Activated CD4-positive, alpha-beta memory T cell treated with anti-CD3 and anti-CD28 coated beads, Interleukin-2, amount 10 ng/mL, durations not matched to agents 7 days and 5 days (primary cell): ENCODE measurements around the gene AHI1. TPM values are rescaled to one million over a fixed set of nuclear protein-coding genes. Genes with fewer than 3 reads are reported as not detected.

Experiments
- CTCF ChIA-PET: fragments of 350-600 bp; sonication (Branson Sonifier 250); formaldehyde crosslinking; loops from one replicate; lab custom pipeline; 2021; ENCODE audit warnings: antibody characterized with exemption, inconsistent platforms; lab: Charles Lee
- POLR2A ChIA-PET: fragments of 350-600 bp; sonication (Branson Sonifier 250); formaldehyde crosslinking; loops from one replicate; lab custom pipeline; 2021; ENCODE audit warnings: antibody characterized with exemption; lab: Charles Lee
- DNase-seq: peaks from one replicate; pipeline ENCODE4 v3.0.0-alpha.2; 2020
- H3K27ac Mint-ChIP-seq: one replicate; pipeline ENCODE4 v1.8.0; 2021; ENCODE audit warnings: mild to moderate bottlenecking, mixed read lengths
- H3K27me3 Mint-ChIP-seq: one replicate; pipeline ENCODE4 v1.8.0; 2021; ENCODE audit warnings: mixed read lengths
- H3K36me3 Mint-ChIP-seq: one replicate; pipeline ENCODE4 v1.8.0; 2021; ENCODE audit warnings: low read depth, mixed read lengths
- H3K4me1 Mint-ChIP-seq: one replicate; pipeline ENCODE4 v1.8.0; 2021; ENCODE audit warnings: mixed read lengths
- H3K4me3 Mint-ChIP-seq: one replicate; pipeline ENCODE4 v1.8.0; 2021; ENCODE audit warnings: mild to moderate bottlenecking, mixed read lengths
- H3K9me3 Mint-ChIP-seq: one replicate; pipeline ENCODE4 v1.8.0; 2021; ENCODE audit warnings: mixed read lengths
- total RNA-seq, 2 experiments: library from RNA; stranded (reverse); gene quantifications; one replicate each; pipeline ENCODE4 v1.2.3, GENCODE V29; 2021

The AHI1 gene
- 10 to 100 TPM; 18.5 to 21.5 TPM for total RNA-seq

DNA sequence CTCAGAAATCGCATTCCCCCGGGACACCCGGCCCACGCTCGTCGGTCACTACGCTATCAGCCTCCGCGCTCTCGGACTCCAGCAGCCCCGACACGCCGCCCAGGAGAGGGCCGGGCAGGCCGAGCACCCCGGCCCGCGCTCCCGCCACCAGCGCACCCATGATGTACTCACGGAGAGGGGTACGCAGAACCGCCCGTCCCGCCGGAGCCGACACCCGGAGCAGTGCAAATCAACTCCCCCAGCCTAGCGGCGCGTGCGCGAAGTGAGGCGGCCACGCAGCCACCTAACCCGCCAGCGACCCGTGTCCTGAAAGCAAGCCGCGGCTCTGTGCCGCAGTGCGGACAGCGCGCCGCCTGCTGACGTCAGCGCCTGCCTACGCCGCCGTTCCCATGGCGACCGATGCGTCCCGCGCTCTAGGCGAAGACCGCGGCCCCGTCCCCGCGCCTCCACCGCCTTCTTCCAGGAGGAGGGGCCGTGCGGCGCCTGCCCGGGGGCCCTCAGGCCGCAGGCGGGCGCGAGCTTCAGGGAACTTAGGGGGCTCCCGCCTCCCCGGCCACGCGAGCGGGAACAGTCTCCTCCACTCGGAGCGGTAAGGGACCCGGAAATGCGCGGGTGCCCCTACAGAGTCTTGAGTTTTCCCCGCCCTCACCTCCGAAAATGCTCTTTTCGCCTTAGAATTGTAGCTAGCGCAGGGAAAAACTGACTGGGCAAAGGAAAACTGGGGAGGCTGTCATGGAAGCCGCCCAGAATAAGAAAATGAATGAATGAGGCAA is at the start of gene AHI1:
AHI1 (minus strand) TSS at position 329 of the 773 bp plus-strand sequence. CDS start 5,503 bp downstream, outside the sequence.
- no peaks in the 10 kb centered on the region for H3K9me3 Mint-ChIP-seq
- H3K36me3 Mint-ChIP-seq, result peaks cover 14% of the 10 kb centered on the region
- CTCF ChIA-PET, result interaction anchor here (1.2 to 2.5 kb wide), 4 partner anchors 9 to 729 kb away, joined by 5 to 13 read pairs (median 6); no protein-coding TSS in a partner anchor
- peaks cover 3% of the 10 kb centered on the region for H3K27me3 Mint-ChIP-seq
- POLR2A ChIA-PET, result interaction anchor here (1.0 to 2.5 kb wide), 8 partner anchors 22 to 791 kb away, joined by 3 to 49 read pairs (median 5); partner anchors contain the start of genes BCLAF1, HBS1L and MTFR2
- peaks cover 16% of the 10 kb centered on the region for H3K4me1 Mint-ChIP-seq
- no peak within 1 kb of the TSS for H3K4me3 Mint-ChIP-seq
- DNase-seq, result peak; percentile 88
- H3K27ac Mint-ChIP-seq, result no peak within 1 kb of the TSS

DNA sequence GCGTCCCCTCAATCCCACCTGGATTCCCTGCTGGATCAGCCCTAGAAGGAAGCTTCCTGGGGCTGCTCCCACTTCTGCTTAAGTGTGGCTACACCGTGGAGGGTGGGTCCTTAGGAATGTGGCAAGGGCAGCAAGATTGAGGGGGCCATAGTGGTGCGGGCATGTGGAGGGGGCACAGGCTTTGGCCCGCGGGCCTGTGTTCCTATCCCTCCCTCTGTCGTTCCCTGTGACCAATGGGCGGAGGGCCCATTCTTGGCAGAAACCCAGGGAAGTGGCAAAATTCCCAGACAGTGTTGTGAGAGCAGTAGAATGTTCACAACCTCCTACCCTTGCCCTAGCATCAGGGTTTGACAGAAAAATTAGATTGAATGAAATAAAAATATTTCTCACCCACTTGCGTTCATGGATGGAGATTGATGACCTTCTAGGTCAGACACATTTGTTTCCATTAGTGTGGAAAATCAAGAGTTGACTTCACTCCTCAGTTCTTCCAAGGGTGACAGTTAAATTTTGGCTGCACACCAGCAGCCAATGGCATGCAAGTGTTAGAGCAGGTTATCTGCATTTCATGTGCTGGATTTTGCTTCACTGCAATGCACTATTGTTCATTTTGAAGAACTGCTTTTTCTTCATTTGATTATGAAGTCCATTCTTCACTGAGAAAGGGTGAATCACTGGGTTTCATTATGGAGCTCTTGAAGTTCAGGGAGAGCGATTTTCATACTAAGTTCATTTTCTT is 49.3 kb upstream of the AHI1 start:
- CTCF ChIA-PET, result interaction anchor here (1.4 kb wide), 1 partner anchor 11 kb away, joined by 5 read pairs; no protein-coding TSS in a partner anchor
- Mint-ChIP-seq H3K27ac (no peak overlapping the region), H3K27me3 (peaks cover 53% of the 10 kb centered on the region), H3K36me3 (peaks cover 10% of the 10 kb centered on the region), H3K9me3 (peaks cover 4% of the 10 kb centered on the region), H3K4me3 (no peak overlapping the region), H3K4me1 (no peaks in the 10 kb centered on the region)
- POLR2A ChIA-PET, result no interaction called here
- DNase-seq, result no peak

DNA sequence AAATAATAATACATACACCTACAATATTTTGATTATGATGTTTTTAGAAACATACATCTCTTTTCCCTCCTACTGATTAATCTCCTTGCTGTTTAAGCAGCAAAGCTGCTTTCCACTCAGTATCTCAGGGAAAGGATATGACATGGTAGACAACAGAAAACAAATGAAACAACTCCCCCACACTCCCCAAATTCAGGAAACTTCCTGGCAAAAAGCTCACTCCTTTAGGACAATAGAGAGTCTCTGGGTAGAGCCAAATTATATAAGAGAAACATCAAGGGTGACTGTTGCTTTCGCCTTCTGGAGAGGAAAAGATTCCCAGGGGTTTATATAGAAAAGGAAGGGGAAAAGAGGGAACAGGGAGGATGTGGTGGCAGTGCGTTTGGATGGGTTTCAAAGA is 48.7 kb upstream of the AHI1 start:
- no peak for DNase-seq
- POLR2A ChIA-PET, result no interaction called here
- no peaks in the 10 kb centered on the region for H3K4me1 Mint-ChIP-seq
- peaks cover 56% of the 10 kb centered on the region for H3K27me3 Mint-ChIP-seq
- H3K4me3 Mint-ChIP-seq, result no peak overlapping the region
- peaks cover 7% of the 10 kb centered on the region for H3K9me3 Mint-ChIP-seq
- peaks cover 15% of the 10 kb centered on the region for H3K36me3 Mint-ChIP-seq
- H3K27ac Mint-ChIP-seq, result no peak overlapping the region
- CTCF ChIA-PET, result no interaction called here

DNA sequence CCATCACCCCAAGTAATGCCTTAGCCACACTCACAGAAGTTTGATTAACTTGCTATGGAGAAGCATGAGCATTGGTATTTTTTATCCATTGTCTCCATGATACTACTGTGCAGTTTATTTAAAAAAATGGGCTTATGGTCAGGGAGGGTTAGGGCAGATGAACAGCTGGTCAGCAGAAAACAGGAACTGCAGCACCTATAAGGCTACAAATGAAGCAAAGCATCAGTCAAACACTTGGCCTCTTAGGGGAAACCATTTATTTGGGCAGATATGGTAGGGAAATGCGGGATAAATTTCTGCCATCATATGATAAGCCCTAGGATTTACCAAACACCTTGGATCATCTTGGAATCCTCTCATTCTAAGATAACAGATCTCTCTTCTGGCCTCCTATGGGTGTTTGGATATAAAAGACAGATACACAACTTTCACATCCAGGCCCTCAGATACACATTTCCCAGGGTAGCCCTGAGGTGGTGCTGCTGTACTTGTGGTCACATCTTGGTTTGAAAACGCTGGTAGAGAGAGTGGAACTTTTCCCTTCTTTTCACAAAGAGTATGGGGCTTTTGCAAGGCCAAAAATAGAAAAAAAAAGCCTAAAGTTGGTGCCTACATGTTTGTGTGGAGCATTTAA is 42.8 kb upstream of the AHI1 start:
- Mint-ChIP-seq H3K27ac (no peak overlapping the region), H3K36me3 (peaks cover 32% of the 10 kb centered on the region), H3K27me3 (peaks cover 24% of the 10 kb centered on the region), H3K4me3 (no peak overlapping the region), H3K9me3 (peaks cover 7% of the 10 kb centered on the region), H3K4me1 (peaks cover 46% of the 10 kb centered on the region)
- CTCF ChIA-PET, result no interaction called here
- POLR2A ChIA-PET, result no interaction called here
- DNase-seq, result peak; percentile 18

DNA sequence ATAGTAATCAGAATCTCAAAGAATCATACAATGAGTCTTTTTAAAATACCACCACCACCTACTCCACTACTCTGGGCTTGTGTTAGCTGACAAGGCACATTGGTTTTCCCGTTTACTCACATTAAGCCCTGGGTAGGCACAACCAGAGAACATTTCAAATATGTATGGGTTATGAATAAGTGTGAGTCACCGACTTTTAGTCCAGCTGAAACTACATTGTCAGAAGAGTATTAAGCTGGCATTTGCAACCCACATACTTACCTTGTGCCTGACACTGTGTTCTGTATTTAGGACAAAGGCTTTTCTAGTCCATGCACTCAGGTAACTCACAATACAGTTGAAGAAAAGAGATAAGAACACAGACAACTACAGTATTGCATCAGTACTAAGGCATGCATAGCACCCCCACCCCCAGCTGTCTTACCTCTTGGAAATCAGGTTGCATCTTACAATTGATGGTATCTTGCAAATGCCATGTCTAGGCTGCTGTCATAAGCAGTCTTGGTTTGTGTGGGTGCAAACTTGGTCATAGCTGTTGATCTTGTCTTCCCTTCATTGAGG is 40.3 kb upstream of the AHI1 start:
- H3K4me3 Mint-ChIP-seq, result peak overlapping the region; percentile 23
- H3K27ac Mint-ChIP-seq, result peak overlapping the region; percentile 76
- H3K27me3 Mint-ChIP-seq, result peaks cover 15% of the 10 kb centered on the region
- ChIA-PET CTCF (interaction anchor here (0.6 to 5.3 kb wide), 7 partner anchors 30 to 689 kb away, joined by 3 to 67 read pairs (median 4); no protein-coding TSS in a partner anchor), POLR2A (interaction anchor here (1.0 to 1.9 kb wide), 7 partner anchors 18 to 752 kb away, joined by 3 to 10 read pairs (median 6); partner anchors contain the start of gene BCLAF1)
- peaks cover 3% of the 10 kb centered on the region for H3K9me3 Mint-ChIP-seq
- peaks cover 29% of the 10 kb centered on the region for H3K36me3 Mint-ChIP-seq
- H3K4me1 Mint-ChIP-seq, result peaks cover 49% of the 10 kb centered on the region
- DNase-seq, result peak; percentile 72

DNA sequence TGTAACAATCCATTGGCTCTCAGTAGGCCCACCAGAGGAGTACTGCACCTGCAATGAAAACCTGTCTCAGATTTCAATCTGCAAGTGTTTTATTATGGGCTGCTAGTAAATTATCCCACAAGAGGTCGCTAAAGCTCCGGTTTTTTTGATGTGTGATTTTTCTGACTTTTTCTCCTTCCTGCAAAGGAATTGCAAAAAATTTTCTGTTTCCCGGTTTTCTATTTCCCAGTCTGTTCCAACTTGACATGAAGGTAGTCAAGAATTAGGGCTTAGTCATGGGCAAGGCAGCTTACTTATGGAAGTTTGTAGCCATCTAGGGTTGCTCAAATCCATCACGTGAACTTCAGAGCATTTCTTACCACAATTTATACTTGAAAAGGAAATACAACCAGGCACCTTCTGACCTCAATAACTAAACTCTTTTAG is 38.5 kb upstream of the AHI1 start:
- DNase-seq, result no peak
- peaks cover 49% of the 10 kb centered on the region for H3K4me1 Mint-ChIP-seq
- peaks cover 17% of the 10 kb centered on the region for H3K36me3 Mint-ChIP-seq
- ChIA-PET POLR2A (no interaction called here), CTCF (interaction anchor here (0.9 to 5.3 kb wide), 27 partner anchors 9 to 691 kb away, joined by 3 to 67 read pairs (median 5); partner anchors contain the start of gene AHI1)
- H3K27ac Mint-ChIP-seq, result peak overlapping the region; percentile 67
- H3K4me3 Mint-ChIP-seq, result no peak overlapping the region
- H3K27me3 Mint-ChIP-seq, result no peaks in the 10 kb centered on the region
- H3K9me3 Mint-ChIP-seq, result no peaks in the 10 kb centered on the region

DNA sequence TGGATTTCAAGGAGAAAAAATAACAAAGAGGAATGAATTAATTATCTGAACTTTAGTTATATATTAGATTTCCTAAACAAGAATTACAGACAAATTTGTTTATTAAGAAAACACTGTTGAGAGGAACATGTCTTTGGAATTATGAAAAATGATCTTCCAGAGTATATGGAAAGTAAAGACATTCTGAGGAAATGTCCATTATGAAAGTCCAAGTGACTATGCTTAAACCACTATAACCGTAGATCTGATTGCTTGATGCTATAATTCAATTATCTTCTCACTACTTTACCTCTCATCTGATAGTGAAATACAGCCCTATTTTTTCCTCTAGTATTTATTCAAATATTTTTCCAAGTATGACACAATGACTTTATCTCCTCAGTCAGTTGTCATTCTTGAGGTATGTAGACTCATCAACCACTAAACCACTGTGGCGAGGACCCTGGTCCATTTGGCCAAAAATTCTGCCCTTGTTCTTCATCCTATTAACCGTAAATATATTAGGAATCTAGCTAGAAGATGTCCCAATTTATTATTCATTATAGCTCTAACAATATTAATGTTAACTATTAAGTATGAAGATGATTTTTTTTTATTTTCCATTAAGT is 37.3 kb upstream of the AHI1 start:
- Mint-ChIP-seq H3K27ac (no peak overlapping the region), H3K4me3 (no peak overlapping the region), H3K9me3 (no peaks in the 10 kb centered on the region), H3K27me3 (no peaks in the 10 kb centered on the region), H3K4me1 (peaks cover 39% of the 10 kb centered on the region), H3K36me3 (peaks cover 7% of the 10 kb centered on the region)
- no peak for DNase-seq
- ChIA-PET CTCF (interaction anchor here (0.7 to 5.3 kb wide), 19 partner anchors 12 to 692 kb away, joined by 3 to 67 read pairs (median 6); partner anchors contain the start of gene AHI1), POLR2A (no interaction called here)

DNA sequence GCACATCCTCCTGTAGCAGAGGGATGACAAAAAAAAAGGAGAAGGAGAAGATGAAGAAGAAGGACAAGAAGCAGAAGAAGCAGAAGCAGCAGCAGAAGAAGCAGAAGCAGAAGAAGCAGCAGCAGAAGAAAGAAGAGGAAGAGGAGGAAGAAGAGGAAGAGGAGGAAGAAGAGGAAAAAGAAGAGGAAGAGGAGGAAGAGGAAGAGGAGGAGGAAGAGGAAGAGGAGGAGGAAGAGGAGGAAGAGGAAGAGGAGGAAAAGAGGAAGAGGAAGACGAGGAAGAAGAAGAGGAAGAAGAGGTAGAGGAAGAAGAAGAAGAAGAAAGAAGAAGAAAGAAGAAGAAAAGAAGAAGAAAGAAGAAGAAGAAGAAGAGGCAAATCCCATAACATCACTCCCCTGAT is 35.0 kb upstream of the AHI1 start:
- POLR2A ChIA-PET, result no interaction called here
- CTCF ChIA-PET, result interaction anchor here (4.3 kb wide), 1 partner anchor 694 kb away, joined by 43 read pairs; no protein-coding TSS in a partner anchor
- no peaks in the 10 kb centered on the region for H3K27me3 Mint-ChIP-seq
- H3K36me3 Mint-ChIP-seq, result no peaks in the 10 kb centered on the region
- H3K9me3 Mint-ChIP-seq, result no peaks in the 10 kb centered on the region
- DNase-seq, result no peak
- H3K4me1 Mint-ChIP-seq, result peaks cover 21% of the 10 kb centered on the region
- H3K4me3 Mint-ChIP-seq, result no peak overlapping the region
- no peak overlapping the region for H3K27ac Mint-ChIP-seq

DNA sequence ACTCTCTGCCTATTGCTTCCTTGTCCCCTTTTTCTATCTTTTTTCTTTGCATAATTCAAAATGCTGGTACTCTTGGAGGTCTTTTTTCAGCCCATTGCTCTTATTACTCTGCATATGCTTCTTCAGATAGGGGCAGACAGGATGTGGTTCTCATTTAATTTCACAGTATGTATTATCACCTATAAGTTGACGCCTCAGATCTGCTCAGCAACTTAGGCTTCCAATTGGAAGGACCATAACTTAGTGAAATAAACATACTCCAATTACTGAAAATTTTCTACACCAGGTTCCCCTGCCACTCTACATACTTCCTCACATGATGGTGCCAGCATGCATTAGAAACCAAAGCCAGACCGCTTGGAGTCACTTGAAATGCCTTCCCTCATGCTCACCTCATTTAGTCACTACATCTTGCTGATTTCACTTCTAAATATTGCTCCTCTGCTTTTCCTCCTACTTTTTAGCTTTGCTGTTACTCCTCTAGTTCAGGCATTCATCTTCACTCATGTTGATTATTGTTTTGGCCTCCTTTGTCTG is 34.5 kb upstream of the AHI1 start:
- Mint-ChIP-seq H3K36me3 (no peaks in the 10 kb centered on the region), H3K4me3 (no peak overlapping the region), H3K9me3 (no peaks in the 10 kb centered on the region), H3K4me1 (peaks cover 16% of the 10 kb centered on the region), H3K27ac (no peak overlapping the region), H3K27me3 (no peaks in the 10 kb centered on the region)
- POLR2A ChIA-PET, result no interaction called here
- CTCF ChIA-PET, result interaction anchor here (1.6 kb wide), 1 partner anchor 378 kb away, joined by 4 read pairs; no protein-coding TSS in a partner anchor
- no peak for DNase-seq

DNA sequence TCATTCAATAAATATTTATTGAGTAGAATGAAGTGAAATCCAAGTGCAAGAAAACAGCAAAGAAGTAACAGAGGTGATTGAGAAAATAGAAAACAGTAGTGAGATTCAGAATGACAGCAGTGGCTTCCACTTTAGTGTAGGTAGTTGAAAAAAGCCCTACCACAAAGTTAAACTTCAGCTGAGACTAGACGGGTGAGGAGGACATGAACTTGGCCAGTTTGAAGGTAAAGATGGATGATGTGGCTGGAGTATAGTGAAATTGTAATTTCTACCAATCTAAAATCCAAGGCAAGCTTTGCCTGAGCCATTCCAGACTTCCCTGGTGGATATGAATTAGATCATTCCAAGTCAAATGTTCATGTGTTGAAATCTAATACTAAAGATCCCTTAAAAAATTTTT is 32.6 kb upstream of the AHI1 start:
- Mint-ChIP-seq H3K27ac (no peak overlapping the region), H3K27me3 (no peaks in the 10 kb centered on the region), H3K4me1 (peaks cover 4% of the 10 kb centered on the region), H3K4me3 (no peak overlapping the region), H3K36me3 (no peaks in the 10 kb centered on the region), H3K9me3 (no peaks in the 10 kb centered on the region)
- DNase-seq, result no peak
- CTCF ChIA-PET, result interaction anchor here (1.4 kb wide), 1 partner anchor 382 kb away, joined by 3 read pairs; no protein-coding TSS in a partner anchor
- POLR2A ChIA-PET, result no interaction called here

DNA sequence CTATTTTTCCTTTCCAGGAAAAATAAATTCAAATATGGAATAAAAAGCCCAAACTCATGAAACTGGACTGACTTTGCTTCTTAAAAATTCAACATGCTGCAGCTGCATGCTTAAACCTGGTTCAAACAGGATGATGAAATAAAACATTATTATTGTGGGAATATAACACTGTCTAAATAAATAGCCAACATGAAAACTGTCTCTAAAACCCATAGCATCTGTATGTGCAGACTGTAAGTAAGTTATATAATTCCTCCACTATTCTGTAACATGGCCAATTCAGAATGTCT is 30.4 kb upstream of the AHI1 start:
- H3K4me1 Mint-ChIP-seq, result peaks cover 8% of the 10 kb centered on the region
- POLR2A ChIA-PET, result no interaction called here
- CTCF ChIA-PET, result interaction anchor here (2.5 kb wide), 1 partner anchor 8 kb away, joined by 10 read pairs; no protein-coding TSS in a partner anchor
- no peaks in the 10 kb centered on the region for H3K9me3 Mint-ChIP-seq
- no peak for DNase-seq
- H3K27ac Mint-ChIP-seq, result no peak overlapping the region
- no peaks in the 10 kb centered on the region for H3K36me3 Mint-ChIP-seq
- no peak overlapping the region for H3K4me3 Mint-ChIP-seq
- no peaks in the 10 kb centered on the region for H3K27me3 Mint-ChIP-seq
